ENCODE data around the gene STK32C.
A peak's percentile ranks its signal among the peaks of the same experiment; 100 is the strongest.
"Not testable (repeated sequence)": the region's sequence is repeated elsewhere in the genome, so short reads cannot be mapped to it uniquely, and the experiment has no call there.

STK32C gene

GRCh38 chr10:132298038-132298881 is 9.5 kb downstream of the STK32C start:
- Histone ChIP-seq H3K79me2 (ENCODE audit: control insufficient read depth, insufficient read depth, low read length, poor library complexity) (no peaks in the 10 kb centered on the region), H4K91ac (ENCODE audit: low read depth, low read length) (no peak overlapping the region), H3K4me3 (ENCODE audit: low read depth, low read length) (peak overlapping the region; percentile 40), H3K14ac (ENCODE audit: low read length) (no peak overlapping the region), H2BK12ac (ENCODE audit: low read length) (no peak overlapping the region), H4K12ac (ENCODE audit: low read depth, low read length) (no peak overlapping the region), H3K27me3 (ENCODE audit: insufficient read depth, low read length) (no peaks in the 10 kb centered on the region), H3K9me3 (ENCODE audit: insufficient read depth, low read depth, low read length) (peaks cover 4% of the 10 kb centered on the region), H2AK5ac (ENCODE audit: low read length) (no peak overlapping the region), H3K4me1 (ENCODE audit: control insufficient read depth in 1 of 2, insufficient read depth in 2 of 2, low read length in 2 of 2) (peaks cover 0 to 2% of the 10 kb centered on the region in 2 experiments), H2AFZ (ENCODE audit: insufficient read depth, low read length, poor library complexity) (no peak overlapping the region), H3K9ac (ENCODE audit: low read length) (no peak overlapping the region), H2BK120ac (ENCODE audit: insufficient read depth, low read length, poor library complexity) (no peak overlapping the region), H3K18ac (ENCODE audit: low read length) (no peak overlapping the region), H2BK5ac (ENCODE audit: low read depth, low read length, poor library complexity) (no peak overlapping the region), H3K4me2 (ENCODE audit: low read length) (no peak overlapping the region), H3K79me1 (ENCODE audit: low read length) (no peaks in the 10 kb centered on the region), H3K4ac (ENCODE audit: low read depth, low read length) (no peak overlapping the region), H3K27ac (ENCODE audit: low read depth, low read length) (no peak overlapping the region), H3K23ac (ENCODE audit: low read length) (no peak overlapping the region), H3K36me3 (ENCODE audit: control insufficient read depth in 1 of 2, insufficient read depth in 2 of 2, low read length in 2 of 2) (no peaks in the 10 kb centered on the region), H4K8ac (ENCODE audit: low read depth, low read length) (no peak overlapping the region)
- no peak for DNase-seq
- WGBS (ENCODE audit: extremely low coverage, insufficient coverage, insufficient read length), result no CpG with 5 or more reads among the region's 28 CpGs

GRCh38 chr10:132297526-132297925 is 10.2 kb downstream of the STK32C start:
- H3K4ac ChIP-seq (ENCODE audit: low read depth, low read length), result no peak overlapping the region
- WGBS (ENCODE audit: extremely low coverage, insufficient coverage, insufficient read length), result no CpG with 5 or more reads among the region's 9 CpGs

DNA sequence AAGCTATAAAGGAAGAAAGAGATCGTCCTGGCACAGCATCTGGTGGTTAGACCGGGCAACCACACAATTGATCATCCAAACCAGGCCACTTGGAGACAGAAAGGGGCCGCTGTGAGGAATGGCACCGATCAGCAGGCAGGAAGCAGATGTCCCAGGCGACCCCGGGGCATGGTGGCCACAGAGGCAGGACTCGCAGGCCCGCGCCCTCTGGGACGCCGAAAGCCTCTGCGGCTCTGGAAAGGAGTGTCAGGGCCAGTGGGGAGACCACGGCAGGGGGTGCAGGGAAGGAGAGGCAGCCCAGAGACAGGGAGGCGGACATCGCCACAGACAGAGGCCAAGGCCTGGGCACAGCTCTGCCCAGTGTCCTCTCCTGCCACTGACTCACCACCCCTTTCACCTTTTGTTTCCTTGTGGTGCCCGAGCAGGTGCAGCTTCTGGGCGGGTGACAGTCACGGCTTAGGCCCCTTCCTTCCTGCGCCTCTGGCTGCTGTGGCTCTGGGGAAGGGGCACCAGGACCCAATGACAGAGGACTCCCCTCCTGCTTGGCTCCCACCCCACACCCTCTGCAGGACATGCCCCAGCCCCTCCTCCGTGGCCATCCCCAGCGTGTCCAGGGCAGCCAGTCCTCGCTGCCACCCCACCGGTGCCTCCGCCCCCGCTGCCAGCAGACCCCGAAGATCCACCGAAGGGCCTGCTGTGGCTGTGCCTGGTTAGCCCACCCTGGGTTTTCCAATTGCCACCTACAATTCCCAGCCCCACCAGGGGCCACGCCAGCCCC is 10.9 kb downstream of the STK32C start:
- H3K4me3 ChIP-seq (ENCODE audit: low read depth, low read length), result no peak overlapping the region
- no peak overlapping the region for H4K8ac ChIP-seq (ENCODE audit: low read depth, low read length)
- no peaks in the 10 kb centered on the region for H3K79me2 ChIP-seq (ENCODE audit: control insufficient read depth, insufficient read depth, low read length, poor library complexity)
- H3K27me3 ChIP-seq (ENCODE audit: insufficient read depth, low read length), result no peaks in the 10 kb centered on the region
- no peak overlapping the region for H3K27ac ChIP-seq (ENCODE audit: low read depth, low read length)
- no peak overlapping the region for H3K4ac ChIP-seq (ENCODE audit: low read depth, low read length)
- H3K14ac ChIP-seq (ENCODE audit: low read length), result no peak overlapping the region
- H3K4me2 ChIP-seq (ENCODE audit: low read length), result no peak overlapping the region
- whole genome bisulfite sequencing (ENCODE audit: extremely low coverage, insufficient coverage, insufficient read length), result no CpG with 5 or more reads among the region's 28 CpGs
- no peaks in the 10 kb centered on the region for H3K79me1 ChIP-seq (ENCODE audit: low read length)
- H2BK5ac ChIP-seq (ENCODE audit: low read depth, low read length, poor library complexity), result no peak overlapping the region
- H2BK12ac ChIP-seq (ENCODE audit: low read length), result no peak overlapping the region
- no peak overlapping the region for H4K12ac ChIP-seq (ENCODE audit: low read depth, low read length)
- no peak overlapping the region for H3K23ac ChIP-seq (ENCODE audit: low read length)
- no peak overlapping the region for H3K9ac ChIP-seq (ENCODE audit: low read length)
- no peak overlapping the region for H4K91ac ChIP-seq (ENCODE audit: low read depth, low read length)
- no peak overlapping the region for H2BK120ac ChIP-seq (ENCODE audit: insufficient read depth, low read length, poor library complexity)
- H3K4me1 ChIP-seq (ENCODE audit: control insufficient read depth in 1 of 2, insufficient read depth in 2 of 2, low read length in 2 of 2), result peaks cover 0 to 2% of the 10 kb centered on the region in 2 experiments
- H3K18ac ChIP-seq (ENCODE audit: low read length), result no peak overlapping the region
- no peaks in the 10 kb centered on the region for H3K36me3 ChIP-seq (ENCODE audit: control insufficient read depth in 1 of 2, insufficient read depth in 2 of 2, low read length in 2 of 2)
- peaks cover 5% of the 10 kb centered on the region for H3K9me3 ChIP-seq (ENCODE audit: insufficient read depth, low read depth, low read length)
- H2AK5ac ChIP-seq (ENCODE audit: low read length), result no peak overlapping the region
- no peak for DNase-seq
- H2AFZ ChIP-seq (ENCODE audit: insufficient read depth, low read length, poor library complexity), result no peak overlapping the region

More at GRCh38 chr10:132297526-132297925, 10.2 kb downstream of the STK32C start:
- Histone ChIP-seq H3K27ac (ENCODE audit: low read depth, low read length) (no peak overlapping the region), H4K12ac (ENCODE audit: low read depth, low read length) (no peak overlapping the region), H3K4me2 (ENCODE audit: low read length) (no peak overlapping the region), H3K9ac (ENCODE audit: low read length) (no peak overlapping the region), H2BK120ac (ENCODE audit: insufficient read depth, low read length, poor library complexity) (no peak overlapping the region), H3K36me3 (ENCODE audit: control insufficient read depth in 1 of 2, insufficient read depth in 2 of 2, low read length in 2 of 2) (no peaks in the 10 kb centered on the region), H3K4me3 (ENCODE audit: low read depth, low read length) (no peak overlapping the region), H3K79me1 (ENCODE audit: low read length) (no peaks in the 10 kb centered on the region), H2BK12ac (ENCODE audit: low read length) (no peak overlapping the region), H3K23ac (ENCODE audit: low read length) (no peak overlapping the region), H4K8ac (ENCODE audit: low read depth, low read length) (no peak overlapping the region), H2AK5ac (ENCODE audit: low read length) (no peak overlapping the region), H2BK5ac (ENCODE audit: low read depth, low read length, poor library complexity) (no peak overlapping the region), H3K9me3 (ENCODE audit: insufficient read depth, low read depth, low read length) (peaks cover 3% of the 10 kb centered on the region), H3K79me2 (ENCODE audit: control insufficient read depth, insufficient read depth, low read length, poor library complexity) (no peaks in the 10 kb centered on the region), H3K27me3 (ENCODE audit: insufficient read depth, low read length) (no peaks in the 10 kb centered on the region), H3K14ac (ENCODE audit: low read length) (no peak overlapping the region), H4K91ac (ENCODE audit: low read depth, low read length) (no peak overlapping the region), H3K18ac (ENCODE audit: low read length) (no peak overlapping the region), H2AFZ (ENCODE audit: insufficient read depth, low read length, poor library complexity) (no peak overlapping the region), H3K4me1 (ENCODE audit: control insufficient read depth in 1 of 2, insufficient read depth in 2 of 2, low read length in 2 of 2) (peaks cover 0 to 2% of the 10 kb centered on the region in 2 experiments)
- no peak for DNase-seq

GRCh38 chr10:132295481-132295880 is 12.3 kb downstream of the STK32C start:
- not testable (repeated sequence) for H3K4me3 ChIP-seq (ENCODE audit: low read depth, low read length); H4K91ac ChIP-seq (ENCODE audit: low read depth, low read length); H3K14ac ChIP-seq (ENCODE audit: low read length); H3K9ac ChIP-seq (ENCODE audit: low read length); DNase-seq; H3K27ac ChIP-seq (ENCODE audit: low read depth, low read length); H3K36me3 ChIP-seq (ENCODE audit: control insufficient read depth in 1 of 2, insufficient read depth in 2 of 2, low read length in 2 of 2); H2BK12ac ChIP-seq (ENCODE audit: low read length); H2AK5ac ChIP-seq (ENCODE audit: low read length); H4K8ac ChIP-seq (ENCODE audit: low read depth, low read length); H3K4ac ChIP-seq (ENCODE audit: low read depth, low read length); H3K79me2 ChIP-seq (ENCODE audit: control insufficient read depth, insufficient read depth, low read length, poor library complexity); H3K23ac ChIP-seq (ENCODE audit: low read length); H2BK5ac ChIP-seq (ENCODE audit: low read depth, low read length, poor library complexity); H3K79me1 ChIP-seq (ENCODE audit: low read length); H2AFZ ChIP-seq (ENCODE audit: insufficient read depth, low read length, poor library complexity); H3K18ac ChIP-seq (ENCODE audit: low read length); H4K12ac ChIP-seq (ENCODE audit: low read depth, low read length); H3K4me1 ChIP-seq (ENCODE audit: control insufficient read depth in 1 of 2, insufficient read depth in 2 of 2, low read length in 2 of 2); H3K27me3 ChIP-seq (ENCODE audit: insufficient read depth, low read length); H3K4me2 ChIP-seq (ENCODE audit: low read length); H2BK120ac ChIP-seq (ENCODE audit: insufficient read depth, low read length, poor library complexity); H3K9me3 ChIP-seq (ENCODE audit: insufficient read depth, low read depth, low read length)
- no CpG with 5 or more reads among the region's 23 CpGs for WGBS (ENCODE audit: extremely low coverage, insufficient coverage, insufficient read length)

Measured in trophoblast cell (in vitro differentiated cells and primary cell).